ENCODE data around the gene KLF11. TPM values are rescaled to one million over a fixed set of nuclear protein-coding genes. Genes with fewer than 3 reads are reported as not detected.

Gene KLF11
- total RNA-seq, 3 donors from 2014 or later = 22.0 to 27.5 (median 22.2) TPM

DNA sequence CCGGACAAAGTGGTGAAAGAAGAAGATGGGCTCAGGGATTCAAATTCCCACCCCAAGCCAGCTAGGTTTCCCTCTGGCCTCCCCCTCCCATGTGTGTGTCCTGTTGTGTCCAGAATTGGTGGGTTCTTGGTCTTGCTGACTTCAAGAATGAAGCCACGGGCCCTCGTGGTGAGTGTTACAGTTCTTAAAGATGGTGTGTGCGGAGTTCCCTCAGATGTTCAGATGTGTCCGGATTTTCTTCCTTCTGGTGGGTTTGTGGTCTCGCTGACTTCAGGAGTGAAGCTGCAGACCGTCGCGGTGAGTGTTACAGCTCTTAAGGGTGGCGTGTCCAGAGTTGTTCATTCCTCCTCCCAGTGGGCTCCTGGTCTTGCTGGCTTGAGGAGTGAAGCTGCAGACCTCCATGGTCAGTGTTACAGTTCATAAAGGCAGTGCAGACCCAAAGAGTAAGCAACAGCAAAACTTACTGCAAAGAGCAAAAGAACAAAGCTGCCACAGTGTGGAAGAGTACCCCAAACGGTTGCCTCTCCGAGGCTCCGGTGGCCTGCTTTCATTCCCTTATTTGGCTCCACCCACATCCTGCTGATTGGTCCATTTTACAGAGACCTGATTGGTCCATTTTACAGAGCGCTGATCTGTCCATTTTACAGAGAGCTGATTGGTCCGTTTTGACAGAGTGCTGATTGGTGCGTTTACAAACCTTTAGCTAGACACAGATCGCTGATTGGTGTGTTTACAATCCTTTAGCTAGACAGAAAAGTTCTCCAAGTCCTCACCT is 37.7 kb upstream of the KLF11 start:
- Histone ChIP-seq H3K27me3 (no peaks in the 10 kb centered on the region), H3K36me3 (no peaks in the 10 kb centered on the region), H3K27ac (no peak overlapping the region), H3K4me1 (peaks cover 13 to 14% of the 10 kb centered on the region in 2 donors), H3K9me3 (no peaks in the 10 kb centered on the region), H3K4me3 (no peak overlapping the region)
- TF ChIP-seq POLR2A (IDR thresholded peaks at IDR 0.05) = no peak
- no peak for TF ChIP-seq POLR2AphosphoS5 (IDR thresholded peaks at IDR 0.05)
- TF ChIP-seq, protein P1, sequence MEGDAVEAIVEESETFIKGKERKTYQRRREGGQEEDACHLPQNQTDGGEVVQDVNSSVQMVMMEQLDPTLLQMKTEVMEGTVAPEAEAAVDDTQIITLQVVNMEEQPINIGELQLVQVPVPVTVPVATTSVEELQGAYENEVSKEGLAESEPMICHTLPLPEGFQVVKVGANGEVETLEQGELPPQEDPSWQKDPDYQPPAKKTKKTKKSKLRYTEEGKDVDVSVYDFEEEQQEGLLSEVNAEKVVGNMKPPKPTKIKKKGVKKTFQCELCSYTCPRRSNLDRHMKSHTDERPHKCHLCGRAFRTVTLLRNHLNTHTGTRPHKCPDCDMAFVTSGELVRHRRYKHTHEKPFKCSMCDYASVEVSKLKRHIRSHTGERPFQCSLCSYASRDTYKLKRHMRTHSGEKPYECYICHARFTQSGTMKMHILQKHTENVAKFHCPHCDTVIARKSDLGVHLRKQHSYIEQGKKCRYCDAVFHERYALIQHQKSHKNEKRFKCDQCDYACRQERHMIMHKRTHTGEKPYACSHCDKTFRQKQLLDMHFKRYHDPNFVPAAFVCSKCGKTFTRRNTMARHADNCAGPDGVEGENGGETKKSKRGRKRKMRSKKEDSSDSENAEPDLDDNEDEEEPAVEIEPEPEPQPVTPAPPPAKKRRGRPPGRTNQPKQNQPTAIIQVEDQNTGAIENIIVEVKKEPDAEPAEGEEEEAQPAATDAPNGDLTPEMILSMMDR (IDR thresholded peaks at IDR 0.05) = no peak
- no peak for DNase-seq (ENCODE audit: low spot score in 2 of 2)
- intact Hi-C loops (cut with DNase I; ENCODE audit: low total_unique reads) = no loop called here

GRCh38 chr2:10006236-10007161 is 36.9 kb upstream of the KLF11 start:
- H3K9me3 ChIP-seq = no peaks in the 10 kb centered on the region
- H3K27me3 ChIP-seq = no peaks in the 10 kb centered on the region
- peaks cover 13 to 14% of the 10 kb centered on the region in 2 donors for H3K4me1 ChIP-seq
- no peak for DNase-seq (ENCODE audit: low spot score in 2 of 2)
- no peaks in the 10 kb centered on the region for H3K36me3 ChIP-seq
- H3K4me3 ChIP-seq = peak overlapping the region in 1 of 3 donors; percentile 6
- TF ChIP-seq, protein P1 (IDR thresholded peaks at IDR 0.05) = no peak
- peak overlapping the region in 1 of 2 donors; percentile 9 for H3K27ac ChIP-seq
- intact Hi-C loops (cut with DNase I; ENCODE audit: low total_unique reads) = no loop called here

- H3K4me1 ChIP-seq = peaks cover 13 to 14% of the 10 kb centered on the region in 2 donors
- no peaks in the 10 kb centered on the region for H3K9me3 ChIP-seq
- no peak for DNase-seq (ENCODE audit: low spot score in 2 of 2)
- TF ChIP-seq, protein P1 (IDR thresholded peaks at IDR 0.05) = no peak
- TF ChIP-seq POLR2A (IDR thresholded peaks at IDR 0.05) (no peak), POLR2AphosphoS5 (IDR thresholded peaks at IDR 0.05) (no peak)
- intact Hi-C loops (cut with DNase I; ENCODE audit: low total_unique reads) = no loop called here
- H3K4me3 ChIP-seq = no peak overlapping the region
- H3K27me3 ChIP-seq = no peaks in the 10 kb centered on the region
- H3K36me3 ChIP-seq = no peaks in the 10 kb centered on the region
- no peak overlapping the region for H3K27ac ChIP-seq
Measured at GRCh38 chr2:10007435-10007834, 35.9 kb upstream of the KLF11 start.

DNA sequence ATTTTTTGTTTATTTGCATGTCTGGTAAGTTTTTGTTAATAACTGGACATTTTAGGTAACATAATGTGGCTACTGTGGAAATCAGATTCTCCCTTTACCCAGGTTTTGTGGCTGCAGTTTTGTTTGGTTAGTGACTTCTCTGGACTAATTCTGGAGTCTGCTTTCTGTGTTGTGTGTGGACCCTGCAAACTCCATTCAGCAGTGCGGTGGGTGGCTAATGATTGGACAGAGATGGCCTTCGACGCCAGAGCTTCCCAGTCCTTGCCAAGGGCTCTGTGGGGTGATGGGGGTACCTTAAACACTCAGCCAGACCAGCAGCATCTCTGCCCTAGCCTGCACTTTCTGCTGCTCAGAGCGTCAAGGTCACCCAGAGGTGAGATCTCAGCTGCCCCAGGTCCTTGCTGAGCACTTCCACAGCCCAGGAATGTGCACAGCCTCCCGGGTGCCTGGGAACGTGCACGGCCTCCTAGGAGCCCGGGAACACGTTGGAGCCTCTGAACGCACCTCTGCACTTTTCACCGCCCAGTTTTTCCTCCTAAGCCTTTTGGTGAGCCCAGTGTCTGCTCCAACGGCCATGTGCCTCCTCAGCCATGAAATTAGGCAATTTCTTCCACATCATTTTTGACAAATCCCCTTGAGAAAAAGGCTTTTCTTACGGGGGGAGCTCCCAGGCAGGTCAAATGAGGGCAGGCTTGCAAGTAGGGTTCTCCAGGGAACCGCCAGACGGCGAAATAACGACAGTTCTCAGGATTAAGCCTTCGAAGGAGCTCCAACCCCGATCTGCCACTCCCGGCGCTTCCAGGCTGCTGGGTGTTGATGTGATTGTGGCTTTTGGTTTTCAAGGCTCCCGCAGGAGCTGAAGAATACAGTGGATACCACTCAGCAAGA is 35.2 kb upstream of the KLF11 start:
- Histone ChIP-seq H3K4me1 (peaks cover 13 to 14% of the 10 kb centered on the region in 2 donors), H3K27ac (peak overlapping the region in 1 of 2 donors; percentile 84), H3K4me3 (no peak overlapping the region), H3K27me3 (no peaks in the 10 kb centered on the region), H3K9me3 (no peaks in the 10 kb centered on the region), H3K36me3 (no peaks in the 10 kb centered on the region)
- intact Hi-C loops (cut with DNase I; ENCODE audit: low total_unique reads) = no loop called here
- TF ChIP-seq POLR2A (IDR thresholded peaks at IDR 0.05) (no peak), POLR2AphosphoS5 (IDR thresholded peaks at IDR 0.05) (no peak)
- TF ChIP-seq, protein P1 (IDR thresholded peaks at IDR 0.05) = no peak
- peak in 1 of 2 donors; percentile 10 for DNase-seq (ENCODE audit: low spot score in 2 of 2)

All from breast epithelium (tissue), 4 donors.